ENCODE measurements around the gene CDH13. TPM values are rescaled to one million over a fixed set of nuclear protein-coding genes. Genes with fewer than 3 reads are reported as not detected.

CDH13 gene
- total and polyA plus RNA-seq, 2 experiments from 2014 or later, result 1.6 to 4.4 TPM

GRCh38 chr16:82682767-82683166 is 56.0 kb downstream of the CDH13 start:
- ATAC-seq (no peak), DNase-seq (ENCODE audit: low spot score) (no peak)
- Mint-ChIP-seq H3K4me3 (no peak overlapping the region), H3K27me3 (ENCODE audit: insufficient read depth, low read depth, poor library complexity) (no peaks in the 10 kb centered on the region), H3K9me3 (no peaks in the 10 kb centered on the region), H3K27ac (no peak overlapping the region), H3K36me3 (ENCODE audit: low read depth) (no peaks in the 10 kb centered on the region), H3K4me1 (no peaks in the 10 kb centered on the region)
- H3K9me2 ChIP-seq (ENCODE audit: insufficient read depth), result peaks cover 29% of the 10 kb centered on the region
- TF ChIP-seq EZH2 (IDR thresholded peaks at IDR 0.05; ENCODE audit: low read depth, unreplicated experiment) (no peak), NANOG (IDR thresholded peaks at IDR 0.05; ENCODE audit: borderline replicate concordance) (no peak), STAT1 (IDR thresholded peaks at IDR 0.05; ENCODE audit: unreplicated experiment) (no peak), ZNF331 (CRISPR knock-in tag; IDR thresholded peaks at IDR 0.05; ENCODE audit: low read depth) (no peak)
- TF ChIP-seq, protein P1, sequence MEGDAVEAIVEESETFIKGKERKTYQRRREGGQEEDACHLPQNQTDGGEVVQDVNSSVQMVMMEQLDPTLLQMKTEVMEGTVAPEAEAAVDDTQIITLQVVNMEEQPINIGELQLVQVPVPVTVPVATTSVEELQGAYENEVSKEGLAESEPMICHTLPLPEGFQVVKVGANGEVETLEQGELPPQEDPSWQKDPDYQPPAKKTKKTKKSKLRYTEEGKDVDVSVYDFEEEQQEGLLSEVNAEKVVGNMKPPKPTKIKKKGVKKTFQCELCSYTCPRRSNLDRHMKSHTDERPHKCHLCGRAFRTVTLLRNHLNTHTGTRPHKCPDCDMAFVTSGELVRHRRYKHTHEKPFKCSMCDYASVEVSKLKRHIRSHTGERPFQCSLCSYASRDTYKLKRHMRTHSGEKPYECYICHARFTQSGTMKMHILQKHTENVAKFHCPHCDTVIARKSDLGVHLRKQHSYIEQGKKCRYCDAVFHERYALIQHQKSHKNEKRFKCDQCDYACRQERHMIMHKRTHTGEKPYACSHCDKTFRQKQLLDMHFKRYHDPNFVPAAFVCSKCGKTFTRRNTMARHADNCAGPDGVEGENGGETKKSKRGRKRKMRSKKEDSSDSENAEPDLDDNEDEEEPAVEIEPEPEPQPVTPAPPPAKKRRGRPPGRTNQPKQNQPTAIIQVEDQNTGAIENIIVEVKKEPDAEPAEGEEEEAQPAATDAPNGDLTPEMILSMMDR (conservative IDR thresholded peaks at IDR 0.05; ENCODE audit: low read depth in 2 of 2), result no peak
- TF ChIP-seq, protein P2, sequence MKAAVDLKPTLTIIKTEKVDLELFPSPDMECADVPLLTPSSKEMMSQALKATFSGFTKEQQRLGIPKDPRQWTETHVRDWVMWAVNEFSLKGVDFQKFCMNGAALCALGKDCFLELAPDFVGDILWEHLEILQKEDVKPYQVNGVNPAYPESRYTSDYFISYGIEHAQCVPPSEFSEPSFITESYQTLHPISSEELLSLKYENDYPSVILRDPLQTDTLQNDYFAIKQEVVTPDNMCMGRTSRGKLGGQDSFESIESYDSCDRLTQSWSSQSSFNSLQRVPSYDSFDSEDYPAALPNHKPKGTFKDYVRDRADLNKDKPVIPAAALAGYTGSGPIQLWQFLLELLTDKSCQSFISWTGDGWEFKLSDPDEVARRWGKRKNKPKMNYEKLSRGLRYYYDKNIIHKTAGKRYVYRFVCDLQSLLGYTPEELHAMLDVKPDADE (IDR thresholded peaks at IDR 0.05), result no peak
- no peak overlapping the region for H2AFZ ChIP-seq
- no peaks in the 10 kb centered on the region for H3K27me3 ChIP-seq (ENCODE audit: insufficient read depth)
- H3K4me2 ChIP-seq, result no peak overlapping the region
- no peak overlapping the region for H3K27ac ChIP-seq (ENCODE audit: low read depth)
- no peak overlapping the region for H3K4me3 ChIP-seq
- H4K20me1 ChIP-seq (replicated peaks; ENCODE audit: insufficient read depth), result no peaks in the 10 kb centered on the region
- H3F3A ChIP-seq (replicated peaks; ENCODE audit: low read depth), result no peaks in the 10 kb centered on the region
- no peaks in the 10 kb centered on the region for H3K79me2 ChIP-seq (replicated peaks; ENCODE audit: insufficient read depth)
- no peaks in the 10 kb centered on the region for H3K4me1 ChIP-seq (ENCODE audit: insufficient read depth)
- no peaks in the 10 kb centered on the region for H3K36me3 ChIP-seq (ENCODE audit: insufficient read depth)

DNA sequence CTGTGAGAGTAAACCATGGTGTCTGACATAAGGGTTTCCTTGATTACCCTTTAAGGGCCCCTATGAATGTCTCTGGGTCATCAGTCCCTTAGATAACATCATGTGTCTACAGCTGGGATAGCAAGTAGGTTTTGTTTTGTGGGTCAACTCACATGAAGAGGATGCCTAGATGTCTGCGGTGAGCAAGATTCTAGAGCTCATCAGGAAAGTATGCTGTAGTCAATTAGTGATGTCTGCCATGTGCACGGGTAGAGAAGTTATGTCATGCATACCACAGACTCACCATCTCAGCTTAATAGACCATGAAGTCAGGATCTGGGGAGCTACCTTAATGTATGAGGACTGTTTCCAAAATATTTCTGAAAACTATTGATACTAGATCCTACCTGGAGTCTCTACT is 57.5 kb downstream of the CDH13 start:
- Histone ChIP-seq H3K9me2 (ENCODE audit: insufficient read depth) (peaks cover 29% of the 10 kb centered on the region), H3K36me3 (ENCODE audit: insufficient read depth) (no peaks in the 10 kb centered on the region), H3K27me3 (ENCODE audit: insufficient read depth) (no peaks in the 10 kb centered on the region), H3K4me1 (ENCODE audit: insufficient read depth) (no peaks in the 10 kb centered on the region), H3K4me2 (no peak overlapping the region), H4K20me1 (replicated peaks; ENCODE audit: insufficient read depth) (no peaks in the 10 kb centered on the region), H3K27ac (ENCODE audit: low read depth) (no peak overlapping the region), H2AFZ (no peak overlapping the region), H3K4me3 (no peak overlapping the region), H3F3A (replicated peaks; ENCODE audit: low read depth) (no peaks in the 10 kb centered on the region), H3K79me2 (replicated peaks; ENCODE audit: insufficient read depth) (no peaks in the 10 kb centered on the region)
- H3K36me3 Mint-ChIP-seq (ENCODE audit: low read depth), result no peaks in the 10 kb centered on the region
- H3K27me3 Mint-ChIP-seq (ENCODE audit: insufficient read depth, low read depth, poor library complexity), result no peaks in the 10 kb centered on the region
- TF ChIP-seq, protein P3, sequence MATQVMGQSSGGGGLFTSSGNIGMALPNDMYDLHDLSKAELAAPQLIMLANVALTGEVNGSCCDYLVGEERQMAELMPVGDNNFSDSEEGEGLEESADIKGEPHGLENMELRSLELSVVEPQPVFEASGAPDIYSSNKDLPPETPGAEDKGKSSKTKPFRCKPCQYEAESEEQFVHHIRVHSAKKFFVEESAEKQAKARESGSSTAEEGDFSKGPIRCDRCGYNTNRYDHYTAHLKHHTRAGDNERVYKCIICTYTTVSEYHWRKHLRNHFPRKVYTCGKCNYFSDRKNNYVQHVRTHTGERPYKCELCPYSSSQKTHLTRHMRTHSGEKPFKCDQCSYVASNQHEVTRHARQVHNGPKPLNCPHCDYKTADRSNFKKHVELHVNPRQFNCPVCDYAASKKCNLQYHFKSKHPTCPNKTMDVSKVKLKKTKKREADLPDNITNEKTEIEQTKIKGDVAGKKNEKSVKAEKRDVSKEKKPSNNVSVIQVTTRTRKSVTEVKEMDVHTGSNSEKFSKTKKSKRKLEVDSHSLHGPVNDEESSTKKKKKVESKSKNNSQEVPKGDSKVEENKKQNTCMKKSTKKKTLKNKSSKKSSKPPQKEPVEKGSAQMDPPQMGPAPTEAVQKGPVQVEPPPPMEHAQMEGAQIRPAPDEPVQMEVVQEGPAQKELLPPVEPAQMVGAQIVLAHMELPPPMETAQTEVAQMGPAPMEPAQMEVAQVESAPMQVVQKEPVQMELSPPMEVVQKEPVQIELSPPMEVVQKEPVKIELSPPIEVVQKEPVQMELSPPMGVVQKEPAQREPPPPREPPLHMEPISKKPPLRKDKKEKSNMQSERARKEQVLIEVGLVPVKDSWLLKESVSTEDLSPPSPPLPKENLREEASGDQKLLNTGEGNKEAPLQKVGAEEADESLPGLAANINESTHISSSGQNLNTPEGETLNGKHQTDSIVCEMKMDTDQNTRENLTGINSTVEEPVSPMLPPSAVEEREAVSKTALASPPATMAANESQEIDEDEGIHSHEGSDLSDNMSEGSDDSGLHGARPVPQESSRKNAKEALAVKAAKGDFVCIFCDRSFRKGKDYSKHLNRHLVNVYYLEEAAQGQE (IDR thresholded peaks at IDR 0.05; ENCODE audit: unreplicated experiment), result no peak
- TF ChIP-seq EZH2phosphoT487 (IDR thresholded peaks at IDR 0.05; ENCODE audit: unreplicated experiment), result no peak
- DNase-seq (ENCODE audit: low spot score), result no peak
- H3K4me3 Mint-ChIP-seq, result no peak overlapping the region
- no peaks in the 10 kb centered on the region for H3K9me3 Mint-ChIP-seq
- ATAC-seq, result no peak
- no peak overlapping the region for H3K27ac Mint-ChIP-seq
- H3K4me1 Mint-ChIP-seq, result no peaks in the 10 kb centered on the region

All from GM23338 (cell line).